ENCODE data around the gene CAMKMT. TPM values are rescaled to one million over a fixed set of nuclear protein-coding genes. Genes with fewer than 3 reads are reported as not detected.

CAMKMT gene
- total RNA-seq, 2 experiments from 2014 or later, result 12.1 to 14.1 TPM

DNA sequence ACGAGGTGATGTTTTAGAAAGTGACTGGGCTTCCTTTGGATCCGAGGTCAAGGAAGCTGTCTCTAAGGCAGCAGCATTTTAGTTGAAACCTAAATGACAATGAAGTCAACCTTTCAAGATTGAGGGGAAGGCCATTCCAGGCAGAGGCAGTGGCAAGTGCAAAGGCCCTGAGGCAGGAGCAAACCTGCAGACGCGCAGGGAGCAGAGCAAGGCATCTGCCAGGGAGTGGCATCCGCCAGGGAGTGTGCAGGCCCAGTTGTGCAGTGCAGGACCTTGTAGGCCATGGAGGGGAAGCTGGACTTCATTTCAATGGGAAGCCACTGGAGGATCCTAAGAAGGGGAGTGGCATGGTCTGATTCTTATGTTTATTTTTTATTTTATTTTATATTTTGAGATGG lies 425.1 kb downstream of the CAMKMT start:
- POLR2A ChIA-PET, result no interaction called here
- ATAC-seq (no peak), DNase-seq (no peak)
- H3K27me3 Mint-ChIP-seq, result peaks cover 10% of the 10 kb centered on the region
- H3K36me3 Mint-ChIP-seq (ENCODE audit: low read depth), result no peaks in the 10 kb centered on the region
- no peaks in the 10 kb centered on the region for H3K9me3 Mint-ChIP-seq
- no peak overlapping the region for H3K4me3 Mint-ChIP-seq
- no peak overlapping the region for H3K27ac Mint-ChIP-seq
- H3K4me1 Mint-ChIP-seq (ENCODE audit: low read depth), result no peaks in the 10 kb centered on the region
- intact Hi-C loops (cut with micrococcal nuclease), result no loop called here
- TF ChIP-seq, protein P1, sequence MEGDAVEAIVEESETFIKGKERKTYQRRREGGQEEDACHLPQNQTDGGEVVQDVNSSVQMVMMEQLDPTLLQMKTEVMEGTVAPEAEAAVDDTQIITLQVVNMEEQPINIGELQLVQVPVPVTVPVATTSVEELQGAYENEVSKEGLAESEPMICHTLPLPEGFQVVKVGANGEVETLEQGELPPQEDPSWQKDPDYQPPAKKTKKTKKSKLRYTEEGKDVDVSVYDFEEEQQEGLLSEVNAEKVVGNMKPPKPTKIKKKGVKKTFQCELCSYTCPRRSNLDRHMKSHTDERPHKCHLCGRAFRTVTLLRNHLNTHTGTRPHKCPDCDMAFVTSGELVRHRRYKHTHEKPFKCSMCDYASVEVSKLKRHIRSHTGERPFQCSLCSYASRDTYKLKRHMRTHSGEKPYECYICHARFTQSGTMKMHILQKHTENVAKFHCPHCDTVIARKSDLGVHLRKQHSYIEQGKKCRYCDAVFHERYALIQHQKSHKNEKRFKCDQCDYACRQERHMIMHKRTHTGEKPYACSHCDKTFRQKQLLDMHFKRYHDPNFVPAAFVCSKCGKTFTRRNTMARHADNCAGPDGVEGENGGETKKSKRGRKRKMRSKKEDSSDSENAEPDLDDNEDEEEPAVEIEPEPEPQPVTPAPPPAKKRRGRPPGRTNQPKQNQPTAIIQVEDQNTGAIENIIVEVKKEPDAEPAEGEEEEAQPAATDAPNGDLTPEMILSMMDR (IDR thresholded peaks at IDR 0.05), result no peak
- CTCF ChIA-PET, result no interaction called here

DNA sequence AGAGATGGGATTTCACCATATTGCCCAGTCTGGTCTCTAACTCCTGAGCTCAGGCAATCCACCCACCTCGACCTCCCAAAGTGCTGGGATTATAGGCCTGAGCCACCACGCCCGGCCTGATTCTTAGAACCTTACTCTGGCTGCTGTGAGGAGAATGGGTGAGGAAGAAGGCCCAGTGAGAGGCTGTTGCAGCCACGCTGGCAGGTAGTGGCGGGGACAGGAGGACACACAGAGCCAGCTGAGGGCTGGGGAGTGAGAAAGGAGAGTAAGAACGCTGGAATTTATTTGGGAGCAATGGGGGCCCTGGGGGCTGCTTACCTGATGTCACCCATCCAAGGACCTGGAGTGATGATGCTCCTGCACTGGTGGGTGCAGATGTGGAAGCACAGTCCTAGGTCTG lies 425.9 kb downstream of the CAMKMT start:
- H3K27me3 Mint-ChIP-seq, result peaks cover 14% of the 10 kb centered on the region
- intact Hi-C loops (cut with micrococcal nuclease), result no loop called here
- TF ChIP-seq, protein P1 (IDR thresholded peaks at IDR 0.05), result no peak
- H3K9me3 Mint-ChIP-seq, result no peaks in the 10 kb centered on the region
- CTCF ChIA-PET, result no interaction called here
- H3K4me3 Mint-ChIP-seq, result no peak overlapping the region
- no peaks in the 10 kb centered on the region for H3K4me1 Mint-ChIP-seq (ENCODE audit: low read depth)
- H3K36me3 Mint-ChIP-seq (ENCODE audit: low read depth), result no peaks in the 10 kb centered on the region
- ATAC-seq, result no peak
- POLR2A ChIA-PET, result no interaction called here
- H3K27ac Mint-ChIP-seq, result no peak overlapping the region
- DNase-seq, result no peak

DNA sequence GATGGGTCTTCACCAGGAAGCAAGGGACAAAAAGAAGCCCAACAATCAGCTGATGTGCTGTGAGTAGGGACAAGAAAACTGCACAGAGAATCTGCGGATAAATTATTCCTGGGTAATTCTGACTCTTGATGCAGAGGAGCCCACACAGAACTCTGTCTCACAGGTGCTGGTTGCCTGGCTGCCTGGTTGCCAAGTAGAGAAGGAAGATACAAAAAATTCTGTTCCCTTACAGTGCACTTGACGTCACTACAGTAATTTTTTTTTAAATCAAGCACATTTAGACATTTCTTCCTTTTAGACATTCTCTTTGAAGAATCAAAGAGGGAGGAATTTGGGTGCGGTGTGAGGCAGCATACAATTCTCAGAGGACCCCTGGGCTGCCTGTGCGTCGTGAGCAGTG lies 427.7 kb downstream of the CAMKMT start:
- DNase-seq (no peak), ATAC-seq (no peak)
- intact Hi-C loops (cut with micrococcal nuclease), result no loop called here
- no peak overlapping the region for H3K27ac Mint-ChIP-seq
- no peaks in the 10 kb centered on the region for H3K4me1 Mint-ChIP-seq (ENCODE audit: low read depth)
- TF ChIP-seq, protein P1 (IDR thresholded peaks at IDR 0.05), result no peak
- POLR2A ChIA-PET, result interaction anchor here (1.0 kb wide), 1 partner anchor 14 kb away, joined by 4 read pairs; no protein-coding TSS in a partner anchor
- H3K36me3 Mint-ChIP-seq (ENCODE audit: low read depth), result no peaks in the 10 kb centered on the region
- peaks cover 17% of the 10 kb centered on the region for H3K27me3 Mint-ChIP-seq
- H3K9me3 Mint-ChIP-seq, result peaks cover 2% of the 10 kb centered on the region
- CTCF ChIA-PET, result interaction anchor here (0.7 kb wide), 1 partner anchor 11 kb away, joined by 3 read pairs; no protein-coding TSS in a partner anchor
- H3K4me3 Mint-ChIP-seq, result no peak overlapping the region

DNA sequence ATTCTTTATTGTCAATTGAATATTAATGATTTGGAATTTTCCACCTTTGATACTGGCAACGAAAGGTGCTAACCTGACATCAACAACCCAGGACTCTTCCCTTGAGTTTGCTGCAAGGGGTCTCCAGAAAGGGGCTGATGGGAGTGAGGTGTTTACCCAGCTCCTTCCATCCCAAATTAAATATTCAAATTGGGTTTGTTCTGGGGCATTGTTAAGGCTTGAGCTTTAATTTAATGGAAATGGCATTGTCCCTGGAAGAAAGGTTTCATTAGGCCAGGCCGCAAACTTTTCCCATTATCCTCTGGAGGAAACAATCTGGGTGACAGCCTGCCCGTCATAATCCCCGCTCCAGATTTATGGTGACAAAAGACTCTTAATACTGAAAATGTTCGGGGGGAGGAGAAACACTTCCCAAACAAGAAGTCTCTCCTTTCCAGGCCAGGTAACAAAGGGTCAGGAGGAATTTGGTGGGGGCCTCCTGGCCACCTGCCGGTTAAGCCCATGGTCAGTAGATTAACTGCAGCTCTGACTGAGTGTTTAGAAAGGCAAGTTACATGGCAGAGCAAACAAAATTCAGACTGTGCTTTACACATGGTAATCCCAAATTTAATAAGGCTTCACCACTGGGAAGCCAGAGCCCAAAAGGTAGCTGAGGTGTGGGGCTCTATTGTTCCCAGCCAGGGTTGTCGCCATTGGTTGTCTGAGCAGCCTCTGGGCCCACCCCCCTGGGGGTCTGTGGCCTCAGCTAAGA lies 428.4 kb downstream of the CAMKMT start:
- DNase-seq, result no peak
- H3K4me1 Mint-ChIP-seq (ENCODE audit: low read depth), result no peaks in the 10 kb centered on the region

More for the DNA sequence above, 428.4 kb downstream of the CAMKMT start:
- ChIA-PET CTCF (interaction anchor here (0.7 kb wide), 1 partner anchor 10 kb away, joined by 3 read pairs; no protein-coding TSS in a partner anchor), POLR2A (interaction anchor here (1.0 to 1.3 kb wide), 2 partner anchors 10 to 13 kb away, joined by 4 read pairs; no protein-coding TSS in a partner anchor)
- Mint-ChIP-seq H3K27ac (no peak overlapping the region), H3K4me3 (no peak overlapping the region), H3K36me3 (ENCODE audit: low read depth) (no peaks in the 10 kb centered on the region), H3K27me3 (peaks cover 19% of the 10 kb centered on the region), H3K9me3 (peaks cover 2% of the 10 kb centered on the region)
- intact Hi-C loops (cut with micrococcal nuclease), result no loop called here
- ATAC-seq, result no peak
- TF ChIP-seq, protein P1 (IDR thresholded peaks at IDR 0.05), result no peak

Measured in activated CD8-positive, alpha-beta T cell treated with anti-CD3 and anti-CD28 coated beads for 36 hours (primary cell).